RKO (cell line): ENCODE data around the gene KCNMB3.
"Not testable (repeated sequence)": the region's sequence is repeated elsewhere in the genome, so short reads cannot be mapped to it uniquely, and the experiment has no call there.

Experiments used
- DNase-seq: peaks from one replicate; pipeline ENCODE4 v3.0.0-alpha.2; 2016; ENCODE audit warnings: low spot score

KCNMB3 gene

GRCh38 chr3:179264449-179264848 lies 13.5 kb upstream of the KCNMB3 start:
- no peak for DNase-seq

- DNase-seq, result no peak
Measured at GRCh38 chr3:179263134-179263533, 12.2 kb upstream of the KCNMB3 start.

- no peak for DNase-seq
Measured at GRCh38 chr3:179260949-179261765, 10.2 kb upstream of the KCNMB3 start.

GRCh38 chr3:179259959-179260756 lies 9.2 kb upstream of the KCNMB3 start:
- DNase-seq, result not testable (repeated sequence)

- no peak for DNase-seq
Measured at GRCh38 chr3:179258820-179259219, 7.9 kb upstream of the KCNMB3 start.

- DNase-seq, result not testable (repeated sequence)
Measured at GRCh38 chr3:179257742-179258141, 6.8 kb upstream of the KCNMB3 start.

GRCh38 chr3:179256813-179257212 lies 5.9 kb upstream of the KCNMB3 start:
- DNase-seq, result no peak

- DNase-seq, result peak; percentile 14
Measured at GRCh38 chr3:179247289-179248015, 3.5 kb downstream of the KCNMB3 start.

- DNase-seq, result no peak
Measured at GRCh38 chr3:179244878-179245277, 6.0 kb downstream of the KCNMB3 start.

GRCh38 chr3:179242859-179243258 lies 8.1 kb downstream of the KCNMB3 start:
- not testable (repeated sequence) for DNase-seq

- not testable (repeated sequence) for DNase-seq
Measured at GRCh38 chr3:179240299-179240698, 10.6 kb downstream of the KCNMB3 start.

GRCh38 chr3:179236669-179237301 lies 14.1 kb downstream of the KCNMB3 start:
- no peak for DNase-seq

- DNase-seq, result no peak
Measured at GRCh38 chr3:179234199-179234598, 16.7 kb downstream of the KCNMB3 start.

GRCh38 chr3:179233043-179233442 lies 17.9 kb downstream of the KCNMB3 start:
- DNase-seq, result no peak

GRCh38 chr3:179229177-179229576 lies 21.7 kb downstream of the KCNMB3 start:
- DNase-seq, result no peak

GRCh38 chr3:179227349-179227748 lies 23.6 kb downstream of the KCNMB3 start:
- peak; percentile 57 for DNase-seq

- DNase-seq, result no peak
Measured at GRCh38 chr3:179224584-179224983, 26.3 kb downstream of the KCNMB3 start.

- no peak for DNase-seq
Measured at GRCh38 chr3:179223548-179223947, 27.4 kb downstream of the KCNMB3 start.

- DNase-seq, result not testable (repeated sequence)
Measured at GRCh38 chr3:179218213-179218612, 32.7 kb downstream of the KCNMB3 start.

- DNase-seq, result not testable (repeated sequence)
Measured at GRCh38 chr3:179215550-179215949, 35.4 kb downstream of the KCNMB3 start.

GRCh38 chr3:179200790-179201189 lies 50.1 kb downstream of the KCNMB3 start:
- DNase-seq, result no peak

GRCh38 chr3:179196700-179197099 lies 54.2 kb downstream of the KCNMB3 start:
- DNase-seq, result no peak
